Neural progenitor cell (in vitro differentiated cells): Measurements from ENCODE around the gene LGALS14.

Experiments used
- CTCF ChIP-seq: fragments of 200-600 bp; sonication (generic); IDR thresholded peaks from 2 replicates; pipeline ENCODE4 v1.5.1; 2017; ENCODE audit warnings: antibody characterized with exemption, mild to moderate bottlenecking
- EZH2phosphoT487 ChIP-seq: fragments of 200-600 bp; sonication (generic); IDR thresholded peaks from 2 replicates; pipeline ENCODE4 v1.6.1; 2017; ENCODE audit warnings: antibody characterized with exemption

- TF ChIP-seq EZH2phosphoT487 (no peak), CTCF (no peak)
Measured at GRCh38 chr19:39680593-39680992, 23.7 kb upstream of the LGALS14 start.
